ENCODE measurements around the gene PTEN. TPM values are rescaled to one million over a fixed set of nuclear protein-coding genes. Genes with fewer than 3 reads are reported as not detected.

PTEN gene
- total and polyA plus RNA-seq, 2 donors (not counting 3 experiments of a cell fraction or from before 2014, with no cell fraction given) = 8.0 to 76.9 TPM

DNA sequence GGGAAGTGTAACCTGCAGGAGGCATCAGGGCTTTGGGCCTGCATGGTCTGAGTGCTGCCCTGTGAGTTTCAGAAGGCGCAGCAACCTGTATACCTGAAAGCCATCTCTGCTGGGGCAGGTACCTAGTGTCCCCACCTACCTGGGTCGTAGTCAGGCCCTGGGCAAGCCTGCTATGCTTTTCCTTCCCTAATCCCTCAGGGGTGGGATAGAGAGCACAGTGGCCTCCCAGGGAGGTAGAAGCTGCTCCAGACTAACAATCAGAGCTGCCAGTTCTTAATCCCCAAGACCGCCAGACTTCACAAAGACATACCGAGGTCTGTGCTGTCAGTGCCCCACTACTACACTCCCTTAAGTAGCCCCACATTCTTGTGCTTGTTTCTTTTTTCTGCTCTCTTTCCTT is 52.0 kb downstream of the PTEN start:
- no TSS peak for BruUV-seq (replicated peaks)
- DNase-seq (ENCODE audit: low read depth, low spot score) = no peak
- Histone ChIP-seq H3K4me1 (ENCODE audit: control insufficient read depth, extremely low read depth, insufficient read depth, low read length) (peaks cover 57% of the 10 kb centered on the region), H3K27me3 (ENCODE audit: control insufficient read depth in 2 of 2, insufficient read depth in 2 of 2, low read length in 2 of 2) (no peaks in the 10 kb centered on the region), H3K79me2 (ENCODE audit: control insufficient read depth, insufficient read depth, low read length) (peaks cover 87% of the 10 kb centered on the region), H3K9me1 (replicated peaks; ENCODE audit: control insufficient read depth, extremely low read depth, insufficient read depth, low read length) (no peaks in the 10 kb centered on the region), H4K20me1 (replicated peaks; ENCODE audit: control insufficient read depth, extremely low read depth, insufficient read depth, low read length) (no peaks in the 10 kb centered on the region), H3K9me3 (replicated peaks; ENCODE audit: control insufficient read depth, insufficient read depth, low read length) (no peaks in the 10 kb centered on the region), H2AFZ (ENCODE audit: low read depth, low read length) (no peak overlapping the region), H3K27ac (ENCODE audit: insufficient read depth, low read depth, low read length) (peak overlapping the region; percentile 68), H3K4me2 (ENCODE audit: insufficient read depth, low read length) (peak overlapping the region; percentile 86), H3K9ac (replicated peaks; ENCODE audit: extremely low read depth, insufficient read depth, low read length) (peak overlapping the region; percentile 46), H3K4me3 (replicated peaks in 1 of 3; ENCODE audit: insufficient read depth in 1 of 3, low read depth in 1 of 3, low read length in 3 of 3) (no peak overlapping the region), H3K36me3 (ENCODE audit: control insufficient read depth in 2 of 2, extremely low read depth in 1 of 2, insufficient read depth in 2 of 2, low read length in 2 of 2) (no peaks in the 10 kb centered on the region)
- POLR2A ChIA-PET = interaction anchor here (0.6 kb wide), 1 partner anchor 36 kb away, joined by 3 read pairs; no protein-coding TSS in a partner anchor
- no peak for FAIRE-seq
- intact Hi-C loops (cut with micrococcal nuclease) = loop anchor here (5.0 kb wide), 1 partner anchor 472 kb away; no protein-coding TSS in a partner anchor
- CTCF ChIA-PET = interaction anchor here (1.1 to 1.4 kb wide), 3 partner anchors 10 to 20 kb away, joined by 3 to 5 read pairs (median 4); no protein-coding TSS in a partner anchor
- TF ChIP-seq GATA2 (IDR thresholded peaks at IDR 0.05; ENCODE audit: insufficient read depth, insufficient read length, low read depth, low read length) (no peak), JUN (IDR thresholded peaks at IDR 0.05; ENCODE audit: borderline replicate concordance, insufficient read depth, insufficient read length, low read depth) (no peak), POLR2A (IDR thresholded peaks at IDR 0.05; ENCODE audit: low read depth, low read length) (no peak), EZH2 (IDR thresholded peaks at IDR 0.05; ENCODE audit: borderline replicate concordance, low read depth, low read length, severe bottlenecking) (no peak), FOS (IDR thresholded peaks at IDR 0.05; ENCODE audit: borderline replicate concordance, insufficient read depth, low read length) (no peak), POLR2AphosphoS5 (IDR thresholded peaks at IDR 0.05; ENCODE audit: insufficient read depth, low read depth, low read length) (no peak), MYC (IDR thresholded peaks at IDR 0.05; ENCODE audit: low read depth, low read length) (no peak)
- TF ChIP-seq, protein P1, sequence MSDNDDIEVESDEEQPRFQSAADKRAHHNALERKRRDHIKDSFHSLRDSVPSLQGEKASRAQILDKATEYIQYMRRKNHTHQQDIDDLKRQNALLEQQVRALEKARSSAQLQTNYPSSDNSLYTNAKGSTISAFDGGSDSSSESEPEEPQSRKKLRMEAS (IDR thresholded peaks at IDR 0.05; ENCODE audit: insufficient read depth, insufficient read length) = no peak
- TF ChIP-seq, protein P2, sequence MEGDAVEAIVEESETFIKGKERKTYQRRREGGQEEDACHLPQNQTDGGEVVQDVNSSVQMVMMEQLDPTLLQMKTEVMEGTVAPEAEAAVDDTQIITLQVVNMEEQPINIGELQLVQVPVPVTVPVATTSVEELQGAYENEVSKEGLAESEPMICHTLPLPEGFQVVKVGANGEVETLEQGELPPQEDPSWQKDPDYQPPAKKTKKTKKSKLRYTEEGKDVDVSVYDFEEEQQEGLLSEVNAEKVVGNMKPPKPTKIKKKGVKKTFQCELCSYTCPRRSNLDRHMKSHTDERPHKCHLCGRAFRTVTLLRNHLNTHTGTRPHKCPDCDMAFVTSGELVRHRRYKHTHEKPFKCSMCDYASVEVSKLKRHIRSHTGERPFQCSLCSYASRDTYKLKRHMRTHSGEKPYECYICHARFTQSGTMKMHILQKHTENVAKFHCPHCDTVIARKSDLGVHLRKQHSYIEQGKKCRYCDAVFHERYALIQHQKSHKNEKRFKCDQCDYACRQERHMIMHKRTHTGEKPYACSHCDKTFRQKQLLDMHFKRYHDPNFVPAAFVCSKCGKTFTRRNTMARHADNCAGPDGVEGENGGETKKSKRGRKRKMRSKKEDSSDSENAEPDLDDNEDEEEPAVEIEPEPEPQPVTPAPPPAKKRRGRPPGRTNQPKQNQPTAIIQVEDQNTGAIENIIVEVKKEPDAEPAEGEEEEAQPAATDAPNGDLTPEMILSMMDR (IDR thresholded peaks at IDR 0.05; ENCODE audit: extremely low read depth in 1 of 2, insufficient read depth in 1 of 2, low read depth in 1 of 2, low read length in 2 of 2) = no peak
- dilution Hi-C loops (cut with MboI; ENCODE audit: extremely low pct_ligation_motif_present, low sequenced_read_pairs) = no loop called here
